Vagina (tissue), 2 donors: ENCODE measurements around the gene MTCL1. TPM values are rescaled to one million over a fixed set of nuclear protein-coding genes. Genes with fewer than 3 reads are reported as not detected.
"Not testable (repeated sequence)": the region's sequence is repeated elsewhere in the genome, so short reads cannot be mapped to it uniquely, and the experiment has no call there.

ENCODE experiments used
- DNase-seq, 2 donors: peaks; one replicate each; pipeline ENCODE4 v3.0.0-alpha.2; 2017; ENCODE audit errors: extremely low spot score in 2 of 2
- H3K27ac ChIP-seq: fragments of 200-600 bp; sonication (generic); one replicate; pipeline ENCODE4 v1.5.1; 2019
- H3K27me3 ChIP-seq: fragments of 200-600 bp; sonication (generic); one replicate; pipeline ENCODE4 v1.5.1; 2019
- H3K36me3 ChIP-seq, 2 donors: fragments of 200-600 bp; sonication (generic); one replicate each; pipeline ENCODE4 v1.5.1; 2017 to 2019
- H3K4me1 ChIP-seq: fragments of 200-600 bp; sonication (generic); one replicate; pipeline ENCODE4 v1.5.1; 2019
- H3K4me3 ChIP-seq, 2 donors: fragments of 200-600 bp; sonication (generic); 1 replicate in 1 of 2; 2 replicates in 1 of 2; pipeline ENCODE4 v1.5.1; 2016 to 2019
- H3K9me3 ChIP-seq: fragments of 200-600 bp; sonication (generic); one replicate; pipeline ENCODE4 v1.5.1; 2019
- CTCF ChIP-seq, 3 experiments: fragments of 450-650 bp in 2 of 3; fragments of 200-600 bp in 1 of 3; sonication (generic) in 1 of 3; IDR thresholded peaks; one replicate each; pipeline ENCODE4 v1.5.1; 2017 to 2019; ENCODE audit warnings: antibody characterized with exemption in 3 of 3, mild to moderate bottlenecking in 2 of 3, moderate library complexity in 2 of 3
- POLR2A ChIP-seq, 2 donors: fragments of 450-650 bp; IDR thresholded peaks; one replicate each; pipeline ENCODE4 v1.6.1; 2017; ENCODE audit warnings: antibody characterized with exemption in 2 of 2, mild to moderate bottlenecking in 2 of 2, moderate library complexity in 2 of 2
- POLR2AphosphoS5 ChIP-seq, 2 donors: sonication (generic); formaldehyde crosslinking; IDR thresholded peaks; one replicate each; pipeline ENCODE4 v1.9.0; 2017; ENCODE audit warnings: antibody characterized with exemption in 2 of 2, mild to moderate bottlenecking in 2 of 2, low read depth in 1 of 2; ENCODE audit not compliant: insufficient read depth in 1 of 2
- intact Hi-C: fragments of 100-400 bp; cut with DNase I; formaldehyde crosslinking; loops from one replicate; pipeline ENCODE4 v1.15.1; 2023
- total RNA-seq: library from RNA; depleted of rRNA; stranded (reverse); fragments of >200 nt; gene quantifications from one replicate; pipeline ENCODE4 v1.2.3, GENCODE V29; 2016

MTCL1 gene
- total RNA-seq, 1 donor from 2014 or later: 23.6 TPM

GRCh38 chr18:8757396-8757997 lies 52.1 kb downstream of the MTCL1 start:
- Histone ChIP-seq H3K9me3 (no peaks in the 10 kb centered on the region), H3K4me3 (no peak overlapping the region), H3K27ac (no peak overlapping the region), H3K4me1 (no peaks in the 10 kb centered on the region), H3K27me3 (no peaks in the 10 kb centered on the region), H3K36me3 (no peaks in the 10 kb centered on the region)
- TF ChIP-seq CTCF (IDR thresholded peaks at IDR 0.05) (no peak), POLR2A (IDR thresholded peaks at IDR 0.05) (no peak), POLR2AphosphoS5 (IDR thresholded peaks at IDR 0.05; ENCODE audit: insufficient read depth in 1 of 2, low read depth in 1 of 2) (no peak)
- intact Hi-C loops: no loop called here
- peak in 1 of 2 donors; percentile 40 for DNase-seq

- Histone ChIP-seq H3K4me1 (no peaks in the 10 kb centered on the region), H3K36me3 (no peaks in the 10 kb centered on the region), H3K27ac (no peak overlapping the region), H3K4me3 (no peak overlapping the region), H3K9me3 (no peaks in the 10 kb centered on the region), H3K27me3 (no peaks in the 10 kb centered on the region)
- TF ChIP-seq POLR2AphosphoS5 (IDR thresholded peaks at IDR 0.05; ENCODE audit: insufficient read depth in 1 of 2, low read depth in 1 of 2): no peak
- TF ChIP-seq POLR2A (IDR thresholded peaks at IDR 0.05): no peak
- TF ChIP-seq CTCF (IDR thresholded peaks at IDR 0.05): no peak
- intact Hi-C loops: no loop called here
- DNase-seq: no peak
These were observed 53.1 kb downstream of the MTCL1 start for GRCh38 chr18:8758466-8758865.

DNA sequence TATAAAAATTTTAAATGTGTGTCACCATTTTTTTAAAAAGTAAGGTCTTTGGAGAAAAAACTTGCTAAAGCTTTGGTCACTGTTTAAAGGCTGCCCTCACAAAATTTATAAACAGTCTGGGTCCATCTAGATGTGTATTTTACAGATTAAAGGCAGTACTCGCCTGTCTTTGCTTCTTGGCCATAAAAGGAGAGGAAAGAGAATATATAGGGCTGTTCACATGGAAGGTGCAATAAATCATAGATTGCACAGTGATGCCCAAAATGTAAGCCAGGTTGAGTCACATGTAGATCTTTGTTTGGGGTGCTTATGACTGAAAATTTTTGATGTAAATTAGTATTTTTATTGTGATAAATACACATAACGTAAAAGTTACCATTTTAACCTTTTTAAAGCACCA lies 55.6 kb downstream of the MTCL1 start:
- H3K27me3 ChIP-seq: no peaks in the 10 kb centered on the region

GRCh38 chr18:8761535-8761934 lies 56.2 kb downstream of the MTCL1 start:
- H3K36me3 ChIP-seq, H3K4me3 ChIP-seq, H3K4me1 ChIP-seq, H3K27ac ChIP-seq, H3K9me3 ChIP-seq, intact Hi-C loops, DNase-seq, H3K27me3 ChIP-seq: not testable (repeated sequence)

More for the DNA sequence above, 55.6 kb downstream of the MTCL1 start:
- Histone ChIP-seq H3K36me3 (no peaks in the 10 kb centered on the region), H3K4me3 (no peak overlapping the region), H3K9me3 (no peaks in the 10 kb centered on the region), H3K27ac (no peak overlapping the region), H3K4me1 (peaks cover 2% of the 10 kb centered on the region)
- intact Hi-C loops: no loop called here
- TF ChIP-seq CTCF (IDR thresholded peaks at IDR 0.05) (no peak), POLR2A (IDR thresholded peaks at IDR 0.05) (no peak), POLR2AphosphoS5 (IDR thresholded peaks at IDR 0.05; ENCODE audit: insufficient read depth in 1 of 2, low read depth in 1 of 2) (no peak)
- DNase-seq: no peak

DNA sequence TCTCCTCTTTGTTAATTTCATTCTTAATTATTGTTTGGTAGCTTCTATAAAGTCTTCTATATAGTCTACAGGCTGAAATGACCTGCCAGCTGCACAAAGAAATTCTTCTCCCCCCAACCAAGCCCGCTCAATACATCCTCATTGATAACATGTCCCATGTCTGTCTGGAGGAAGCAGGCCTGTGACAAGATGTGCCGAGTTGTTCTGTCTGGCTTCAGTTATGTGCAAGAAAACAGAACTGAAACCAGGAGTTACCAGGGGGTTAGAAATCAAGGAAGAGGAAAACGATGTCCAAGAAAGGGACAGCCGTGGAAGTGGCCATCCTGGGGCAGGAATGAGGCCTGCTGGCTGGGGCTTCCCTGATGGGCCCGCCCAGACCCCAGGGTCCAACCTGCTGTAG lies 57.6 kb downstream of the MTCL1 start:
- no peak overlapping the region for H3K27ac ChIP-seq

More for the DNA sequence above, 57.6 kb downstream of the MTCL1 start:
- peak in 1 of 2 donors; percentile 49 for DNase-seq
- TF ChIP-seq CTCF (IDR thresholded peaks at IDR 0.05) (no peak), POLR2A (IDR thresholded peaks at IDR 0.05) (no peak), POLR2AphosphoS5 (IDR thresholded peaks at IDR 0.05; ENCODE audit: insufficient read depth in 1 of 2, low read depth in 1 of 2) (no peak)
- Histone ChIP-seq H3K4me3 (no peak overlapping the region), H3K4me1 (peaks cover 12% of the 10 kb centered on the region), H3K27me3 (no peaks in the 10 kb centered on the region), H3K9me3 (no peaks in the 10 kb centered on the region), H3K36me3 (no peaks in the 10 kb centered on the region)
- intact Hi-C loops: no loop called here
